ENCODE results near the gene PRR13. TPM values are rescaled to one million over a fixed set of nuclear protein-coding genes. Genes with fewer than 3 reads are reported as not detected.

Gene PRR13
- total RNA-seq, 2 donors from 2014 or later: 98.8 to 104 TPM

- Histone ChIP-seq H3K27ac (no peak overlapping the region), H3K27me3 (replicated peaks; ENCODE audit: insufficient read depth) (no peaks in the 10 kb centered on the region)
- WGBS: 42% methylated on average over 4 of the region's 4 CpGs
These were observed 25.1 kb downstream of the PRR13 start for GRCh38 chr12:53466640-53467039.

DNA sequence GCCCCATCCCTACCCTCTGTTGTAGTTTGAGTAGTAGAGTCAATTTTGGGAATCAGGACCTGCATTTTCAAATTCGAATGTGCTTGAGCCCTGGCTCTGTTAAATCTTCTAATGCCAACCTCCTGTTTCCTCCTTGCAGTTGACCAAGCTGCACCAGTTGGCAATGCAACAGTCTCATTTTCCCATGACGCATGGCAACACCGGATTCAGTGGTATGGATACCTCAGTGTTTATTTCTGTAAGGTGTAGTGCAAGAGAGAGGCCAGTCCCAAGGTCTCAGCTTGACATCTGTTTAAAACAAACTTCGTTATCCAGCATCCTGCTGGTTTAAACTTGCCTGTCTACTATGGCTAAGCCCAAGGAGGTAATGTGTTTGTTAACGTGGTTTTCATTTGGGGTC is 25.5 kb downstream of the PRR13 start:
- Histone ChIP-seq H3K4me1 (replicated peaks) (peaks cover 5% of the 10 kb centered on the region), H3K9me3 (no peaks in the 10 kb centered on the region), H3K36me3 (peaks cover 39 to 46% of the 10 kb centered on the region in 2 donors), H3K27me3 (replicated peaks; ENCODE audit: insufficient read depth) (no peaks in the 10 kb centered on the region), H3K4me3 (no peak overlapping the region), H3K27ac (no peak overlapping the region)
- 61% methylated on average over 5 of the region's 5 CpGs for WGBS
- TF ChIP-seq POLR2AphosphoS5 (IDR thresholded peaks at IDR 0.05) (no peak), POLR2A (IDR thresholded peaks at IDR 0.05) (no peak), CTCF (IDR thresholded peaks at IDR 0.05) (no peak)
- intact Hi-C loops (cut with DNase I): no loop called here
- no peak for DNase-seq (ENCODE audit: low spot score)

More at GRCh38 chr12:53466640-53467039, 25.1 kb downstream of the PRR13 start:
- intact Hi-C loops (cut with DNase I): no loop called here
- Histone ChIP-seq H3K4me3 (no peak overlapping the region), H3K9me3 (no peaks in the 10 kb centered on the region), H3K36me3 (peaks cover 38 to 46% of the 10 kb centered on the region in 2 donors), H3K4me1 (replicated peaks) (peaks cover 3% of the 10 kb centered on the region)
- no peak for TF ChIP-seq CTCF (IDR thresholded peaks at IDR 0.05)
- TF ChIP-seq POLR2AphosphoS5 (IDR thresholded peaks at IDR 0.05): peak; percentile 25
- no peak for TF ChIP-seq POLR2A (IDR thresholded peaks at IDR 0.05)
- peak; percentile 39 for DNase-seq (ENCODE audit: low spot score)

DNA sequence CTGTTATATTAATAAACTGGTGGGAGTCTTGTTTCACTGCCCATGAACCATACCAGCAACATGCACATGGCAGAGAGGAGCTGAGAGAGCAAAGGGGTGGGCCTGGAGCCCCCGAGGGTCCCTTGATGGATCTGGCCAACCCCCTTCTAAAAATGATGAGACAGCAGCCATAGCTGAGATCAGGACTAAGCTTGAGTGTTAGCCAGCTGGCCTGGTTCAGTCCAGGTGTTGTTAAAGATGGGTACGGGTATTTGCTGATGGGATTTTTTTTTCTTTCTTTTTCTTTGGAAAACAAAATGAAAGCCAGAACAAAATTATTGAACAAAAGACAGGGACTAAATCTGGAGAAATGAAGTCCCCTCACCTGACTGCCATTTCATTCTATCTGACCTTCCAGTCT is 26.3 kb downstream of the PRR13 start:
- TF ChIP-seq POLR2A (IDR thresholded peaks at IDR 0.05): no peak
- TF ChIP-seq POLR2AphosphoS5 (IDR thresholded peaks at IDR 0.05): no peak
- TF ChIP-seq CTCF (IDR thresholded peaks at IDR 0.05): no peak
- intact Hi-C loops (cut with DNase I): no loop called here
- whole genome bisulfite sequencing: 59% methylated on average over 2 of the region's 2 CpGs

DNA sequence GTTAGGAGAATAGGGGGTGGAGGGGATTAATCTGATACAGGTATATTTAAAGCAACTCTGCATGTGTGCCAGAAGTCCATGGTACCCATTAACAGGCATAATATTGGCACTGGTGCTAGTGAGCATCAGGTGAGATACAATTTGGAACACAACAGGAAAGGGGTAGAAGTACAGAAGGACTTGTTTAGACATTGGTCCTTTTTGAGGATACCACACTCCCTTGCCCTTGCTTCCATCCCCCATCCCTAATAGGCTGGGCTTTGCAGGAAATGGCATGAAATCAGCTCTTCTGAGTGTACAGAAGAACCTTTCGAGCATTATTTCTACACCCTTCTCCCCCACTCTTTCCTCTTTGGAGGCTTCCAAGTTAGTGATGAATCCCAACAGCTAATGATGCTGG is 26.7 kb downstream of the PRR13 start:
- peaks cover 5% of the 10 kb centered on the region for H3K4me1 ChIP-seq (replicated peaks)
- peaks cover 31 to 34% of the 10 kb centered on the region in 2 donors for H3K36me3 ChIP-seq
- H3K27ac ChIP-seq: no peak overlapping the region

More for the DNA sequence above, 26.3 kb downstream of the PRR13 start:
- Histone ChIP-seq H3K9me3 (no peaks in the 10 kb centered on the region), H3K4me3 (no peak overlapping the region), H3K36me3 (peaks cover 31 to 38% of the 10 kb centered on the region in 2 donors), H3K4me1 (replicated peaks) (peaks cover 6% of the 10 kb centered on the region), H3K27ac (no peak overlapping the region), H3K27me3 (replicated peaks; ENCODE audit: insufficient read depth) (no peaks in the 10 kb centered on the region)
- DNase-seq (ENCODE audit: low spot score): no peak

More for the DNA sequence above, 26.7 kb downstream of the PRR13 start:
- no peaks in the 10 kb centered on the region for H3K27me3 ChIP-seq (replicated peaks; ENCODE audit: insufficient read depth)
- 67% methylated on average over 1 of the region's 1 CpG for WGBS
- TF ChIP-seq POLR2A (IDR thresholded peaks at IDR 0.05) (no peak), POLR2AphosphoS5 (IDR thresholded peaks at IDR 0.05) (no peak), CTCF (IDR thresholded peaks at IDR 0.05) (no peak)
- intact Hi-C loops (cut with DNase I): no loop called here
- no peak overlapping the region for H3K4me3 ChIP-seq
- H3K9me3 ChIP-seq: no peaks in the 10 kb centered on the region
- no peak for DNase-seq (ENCODE audit: low spot score)
